ENCODE measurements around the gene GABPB2.
"Not testable (repeated sequence)": the region's sequence is repeated elsewhere in the genome, so short reads cannot be mapped to it uniquely, and the experiment has no call there.

The GABPB2 gene

DNA sequence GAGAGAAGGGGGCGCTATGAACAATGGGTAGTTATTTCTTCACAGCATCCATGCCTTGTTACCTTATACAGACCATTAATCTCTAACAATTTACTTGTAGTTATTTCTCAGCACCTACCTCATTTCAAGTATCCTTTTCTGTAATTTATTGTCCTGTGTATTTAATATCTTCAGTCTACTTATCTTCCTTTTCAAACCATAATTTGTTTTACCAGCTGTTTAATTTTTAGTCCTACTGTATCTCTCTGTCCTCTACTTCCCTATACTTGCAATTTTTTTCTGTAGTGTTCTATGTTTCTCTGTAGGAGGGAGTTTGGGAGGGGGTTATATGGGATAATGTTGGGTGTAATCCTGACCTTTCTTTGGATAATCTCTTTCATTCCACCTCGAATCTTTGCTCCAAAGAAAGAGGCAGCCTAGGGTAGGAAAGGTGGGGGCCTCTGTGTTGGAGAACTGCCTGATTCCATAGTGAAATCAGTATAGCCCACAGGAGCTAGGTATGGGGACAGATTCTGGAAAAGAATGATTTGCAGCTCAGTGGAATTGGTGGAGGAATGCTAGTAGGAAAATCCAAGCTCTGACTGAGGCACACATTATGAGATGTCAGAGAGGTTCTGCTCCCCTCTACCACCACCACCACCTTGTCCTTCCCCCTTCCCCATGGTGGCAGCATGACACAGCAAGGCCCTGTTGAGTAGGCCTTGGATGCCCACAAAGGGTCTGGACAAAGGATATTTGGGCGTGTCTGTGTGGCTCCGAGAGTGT is 9.7 kb upstream of the GABPB2 start:
- DNase-seq, result peak; percentile 79

DNA sequence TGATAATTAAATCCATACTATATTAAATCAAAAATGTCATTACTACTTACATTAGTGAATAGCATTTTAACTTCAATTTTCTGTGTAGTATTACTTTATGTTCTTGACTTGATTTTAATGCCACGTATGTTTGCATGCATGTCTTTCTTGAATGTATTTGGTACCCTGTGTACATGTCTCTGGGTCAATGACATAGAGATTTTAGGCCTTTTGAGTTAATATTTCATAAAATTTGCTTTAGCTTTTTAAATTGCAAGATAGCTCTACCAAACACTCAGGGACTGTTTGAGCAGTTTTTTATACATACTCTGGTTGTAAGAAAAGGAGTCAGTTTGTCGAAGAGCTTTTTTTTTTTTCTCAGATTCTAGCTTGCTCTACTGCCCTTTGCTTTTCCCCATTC is 8.9 kb upstream of the GABPB2 start:
- no peak for DNase-seq

DNA sequence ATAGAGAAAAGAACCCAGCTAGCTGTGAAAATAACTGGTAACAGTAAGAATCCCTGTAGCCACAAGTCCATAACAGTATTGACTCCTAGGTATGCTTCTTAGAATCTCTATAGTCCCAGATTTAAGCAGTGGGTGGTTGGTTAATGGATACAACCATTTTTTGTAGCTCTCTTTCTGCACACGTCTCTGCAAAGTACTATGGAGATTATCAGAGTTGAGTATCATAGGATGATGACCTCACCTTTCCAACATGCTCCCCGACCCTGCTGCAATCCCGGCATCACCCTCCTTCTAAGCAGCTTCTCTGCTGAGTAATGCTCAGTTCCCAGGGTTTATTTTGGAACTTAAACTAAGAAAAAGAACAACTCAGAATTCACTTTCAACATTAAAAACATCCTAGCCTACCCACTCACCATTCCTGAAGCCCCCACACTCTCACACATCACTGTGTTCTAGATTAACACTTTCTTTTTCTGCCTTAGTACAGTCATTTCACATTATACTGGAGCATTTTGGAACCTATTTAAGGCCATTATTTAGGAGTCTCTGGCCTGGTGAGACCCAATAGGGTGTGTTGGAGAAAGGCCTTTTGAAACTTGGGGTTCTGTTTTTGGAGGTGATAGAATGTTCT is 7.7 kb upstream of the GABPB2 start:
- DNase-seq, result no peak

DNA sequence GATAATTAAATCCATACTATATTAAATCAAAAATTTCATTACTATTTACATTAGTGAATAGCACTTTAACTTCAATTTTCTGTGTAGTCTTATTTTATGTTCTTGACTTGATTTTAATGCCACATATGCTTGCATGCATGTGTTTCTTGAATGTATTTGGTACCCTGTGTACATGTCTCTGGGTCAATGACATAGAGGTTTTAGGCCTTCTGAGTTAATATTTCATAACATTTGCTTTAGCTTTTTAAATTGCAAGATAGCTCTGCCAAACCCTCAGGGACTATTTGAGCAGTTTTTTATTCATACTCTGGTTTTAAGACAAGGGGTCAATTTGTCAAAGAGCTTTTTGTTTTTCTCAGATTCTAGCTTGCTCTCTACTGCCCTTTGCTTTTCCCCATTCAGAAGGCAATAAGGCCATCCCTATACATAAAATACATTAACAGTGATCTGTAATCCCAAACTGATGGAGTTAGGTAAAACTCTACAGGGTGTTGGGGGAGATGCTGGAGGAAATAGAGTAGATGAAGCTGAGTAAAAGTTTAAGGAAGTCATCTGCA is 5.4 kb upstream of the GABPB2 start:
- no peak for DNase-seq

DNA sequence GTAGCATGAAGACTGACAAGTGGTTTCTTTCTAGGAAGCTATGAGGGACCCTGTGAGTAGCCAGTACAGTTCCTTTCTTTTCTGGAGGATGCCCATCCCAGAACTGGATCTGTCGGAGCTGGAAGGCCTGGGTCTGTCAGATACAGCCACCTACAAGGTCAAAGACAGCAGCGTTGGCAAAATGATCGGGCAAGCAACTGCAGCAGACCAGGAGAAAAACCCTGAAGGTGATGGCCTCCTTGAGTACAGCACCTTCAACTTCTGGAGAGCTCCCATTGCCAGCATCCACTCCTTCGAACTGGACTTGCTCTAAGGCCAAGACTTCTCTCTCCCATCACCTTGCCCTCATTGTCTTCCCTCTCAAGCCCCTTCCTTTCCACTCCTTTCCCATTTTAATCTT is 3.4 kb upstream of the GABPB2 start:
- DNase-seq, result no peak

DNA sequence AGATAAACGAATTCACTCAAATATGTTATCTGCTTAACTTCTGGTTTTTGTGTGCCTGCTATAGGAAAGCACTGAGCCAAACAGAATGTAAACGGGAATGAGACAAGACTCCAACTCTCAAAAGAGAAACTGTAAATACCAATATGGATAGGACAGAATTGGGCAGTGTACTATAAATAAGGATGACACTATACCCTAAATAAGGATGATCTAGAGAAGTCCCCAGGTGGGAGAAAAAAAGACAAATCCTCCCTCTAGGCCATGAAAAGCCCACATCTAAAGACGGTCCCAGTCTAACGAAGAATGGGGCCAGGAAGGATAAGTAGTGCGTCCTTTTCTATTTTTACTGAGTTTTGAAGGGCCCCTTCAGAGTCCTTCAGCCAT is 1.5 kb upstream of the GABPB2 start:
- no peak for DNase-seq

DNA sequence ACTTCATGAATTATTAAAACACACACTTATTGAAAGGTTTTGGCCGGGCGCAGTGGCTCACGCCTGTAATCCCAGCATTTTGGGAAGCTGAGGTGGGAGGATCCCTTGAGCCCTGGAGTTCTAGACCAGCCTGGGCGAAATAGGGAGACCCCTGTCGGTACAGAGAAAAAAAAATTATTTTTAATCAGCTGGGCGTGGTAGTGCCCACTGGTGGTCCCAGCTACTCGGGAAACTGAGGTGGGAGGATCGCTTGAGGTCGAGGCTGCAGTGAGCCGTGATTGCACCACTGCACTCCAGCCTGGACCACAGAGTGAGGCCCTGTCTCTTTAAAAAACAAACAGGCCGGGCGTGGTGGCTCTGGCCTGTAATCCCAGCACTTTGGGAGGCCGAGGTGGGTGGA is 1.7 kb downstream of the GABPB2 start:
- no peak for DNase-seq

DNA sequence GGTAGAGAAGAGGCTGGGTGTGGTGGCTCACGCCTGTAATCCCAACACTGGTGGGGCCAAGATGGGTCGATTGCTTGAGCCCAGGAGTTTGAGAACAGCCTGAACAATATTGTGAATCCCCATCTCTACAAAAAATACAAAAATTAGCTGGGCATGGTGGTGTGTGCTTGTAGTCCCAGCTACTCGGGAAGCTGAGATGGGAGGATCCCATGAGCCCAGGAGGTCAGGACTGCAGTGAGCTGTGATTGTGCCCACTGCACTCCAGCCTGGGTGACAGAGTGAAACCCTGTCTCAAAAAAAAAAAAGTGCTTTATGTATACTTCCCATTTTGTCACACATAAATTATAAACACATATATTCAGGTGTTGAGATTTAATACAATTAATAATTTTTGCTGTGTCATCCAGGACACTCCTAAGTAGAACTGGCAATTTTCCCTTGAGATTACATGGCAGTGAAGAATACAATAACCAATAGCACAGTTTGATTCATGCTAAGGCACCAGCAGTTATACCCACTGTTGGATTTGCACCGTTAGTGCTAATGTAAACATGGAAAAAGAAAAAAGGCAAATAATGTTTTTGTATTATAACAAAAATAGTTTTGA is 15.5 kb downstream of the GABPB2 start:
- no peak for DNase-seq

DNA sequence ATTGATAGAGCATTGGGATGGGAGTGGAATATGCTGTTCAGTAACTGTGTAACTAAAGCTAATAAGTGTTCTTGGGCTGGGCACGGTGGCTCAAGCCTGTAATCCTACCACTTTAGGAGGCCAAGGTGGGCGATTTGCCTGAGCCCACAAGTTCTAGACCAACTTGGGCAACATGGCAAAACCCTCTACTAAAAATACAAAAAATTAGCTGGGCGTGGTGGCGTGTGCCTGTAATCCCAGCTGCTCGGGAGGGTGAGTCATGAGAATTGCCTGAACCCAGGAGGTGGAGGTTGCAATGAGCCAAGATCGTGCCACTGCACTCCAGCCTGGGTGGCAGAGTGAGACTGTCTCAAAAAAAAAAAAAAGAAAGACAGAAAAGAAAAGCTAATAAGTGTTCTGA is 26.9 kb downstream of the GABPB2 start:
- DNase-seq, result not testable (repeated sequence)

DNA sequence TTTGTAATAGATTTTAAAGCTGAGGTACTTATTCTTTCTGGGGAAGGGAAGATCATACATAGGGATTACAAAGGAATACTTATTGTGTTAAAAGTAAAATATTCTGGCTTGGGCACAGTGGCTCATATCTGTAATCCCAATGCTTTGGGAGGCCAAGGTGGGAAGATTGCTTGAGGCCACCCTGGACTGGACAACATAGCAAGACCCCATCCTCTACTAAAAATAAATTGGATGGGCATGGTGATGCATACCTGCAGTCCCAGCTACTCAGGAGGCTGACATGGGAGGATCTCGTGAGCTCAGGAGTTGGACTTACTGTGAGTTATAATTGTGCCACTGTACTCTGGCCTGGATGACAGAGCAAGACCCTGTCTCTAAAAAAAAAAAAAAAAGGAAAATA is 27.6 kb downstream of the GABPB2 start:
- no peak for DNase-seq

DNA sequence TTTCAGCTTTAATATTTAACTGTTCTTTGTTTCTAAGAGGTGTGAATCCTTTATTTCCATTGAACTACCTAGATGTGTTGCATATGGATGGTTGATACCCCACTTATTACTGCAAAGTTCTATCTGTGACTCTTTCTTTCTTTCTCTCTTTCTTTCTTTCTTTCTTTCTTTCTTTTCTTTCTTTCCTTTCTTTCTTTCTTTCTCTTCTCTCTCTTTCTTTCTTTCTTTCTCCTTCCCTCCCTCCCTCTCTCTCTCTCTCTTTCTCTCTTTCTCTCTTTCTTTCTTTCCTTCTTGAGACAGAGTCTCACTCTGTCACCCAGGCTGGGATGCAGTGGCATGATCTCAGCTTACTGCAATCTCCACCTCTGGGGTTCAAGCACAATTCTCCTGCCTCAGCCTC is 34.1 kb downstream of the GABPB2 start:
- no peak for DNase-seq

DNA sequence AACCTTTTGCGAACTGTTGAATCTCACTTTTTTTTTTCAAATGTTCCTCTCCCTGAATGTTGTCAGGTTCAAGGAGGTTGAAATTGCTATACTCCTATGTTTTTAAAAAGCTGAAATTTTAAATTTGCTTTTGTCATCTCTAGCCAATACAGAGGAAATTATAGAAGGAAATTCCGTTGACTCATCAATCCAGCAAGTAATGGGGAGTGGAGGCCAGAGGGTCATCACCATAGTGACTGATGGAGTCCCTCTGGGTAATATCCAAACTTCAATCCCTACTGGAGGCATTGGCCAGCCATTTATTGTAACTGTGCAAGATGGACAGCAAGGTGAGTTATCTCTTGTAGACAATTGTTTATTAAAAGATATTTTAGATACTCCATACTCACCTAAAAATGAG is 36.3 kb downstream of the GABPB2 start:
- DNase-seq, result no peak

DNA sequence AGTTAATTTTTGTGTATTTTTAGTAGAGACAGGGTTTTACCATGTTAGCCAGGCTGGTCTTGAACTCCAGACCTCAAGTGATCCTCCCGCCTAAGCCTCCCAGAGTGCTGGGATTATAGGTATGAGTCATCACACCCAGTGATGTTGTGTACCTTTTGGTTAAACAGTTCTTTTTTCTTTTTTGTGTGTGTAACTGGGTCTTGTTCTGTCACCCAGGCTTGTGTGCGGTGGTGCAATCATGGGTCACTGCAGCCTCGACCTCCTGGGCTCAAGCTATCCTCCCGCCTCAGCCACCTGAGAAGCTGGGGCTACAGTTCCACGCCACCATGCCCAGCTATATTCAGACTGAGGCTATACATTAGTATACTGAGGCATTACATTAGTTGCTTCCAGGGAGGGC is 37.8 kb downstream of the GABPB2 start:
- DNase-seq, result no peak

DNA sequence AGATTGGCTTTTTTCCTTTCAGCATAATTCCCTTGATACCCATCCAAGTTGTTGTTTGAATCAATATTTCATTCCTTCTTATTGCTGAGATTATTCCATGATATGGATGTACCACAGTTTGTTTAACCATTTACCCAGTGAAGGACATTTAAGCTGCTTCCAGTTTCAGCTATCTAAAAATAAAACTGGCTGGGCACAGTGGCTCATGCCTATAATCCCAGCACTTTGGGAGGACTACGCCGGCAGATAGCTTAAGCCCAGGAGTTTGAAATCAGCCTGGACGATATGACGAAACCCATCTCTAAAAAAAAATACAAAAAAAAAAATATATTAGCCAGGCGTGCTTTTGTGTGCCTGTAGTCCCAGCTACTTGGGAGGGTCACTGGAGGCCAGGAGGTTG is 43.3 kb downstream of the GABPB2 start:
- DNase-seq, result no peak

DNA sequence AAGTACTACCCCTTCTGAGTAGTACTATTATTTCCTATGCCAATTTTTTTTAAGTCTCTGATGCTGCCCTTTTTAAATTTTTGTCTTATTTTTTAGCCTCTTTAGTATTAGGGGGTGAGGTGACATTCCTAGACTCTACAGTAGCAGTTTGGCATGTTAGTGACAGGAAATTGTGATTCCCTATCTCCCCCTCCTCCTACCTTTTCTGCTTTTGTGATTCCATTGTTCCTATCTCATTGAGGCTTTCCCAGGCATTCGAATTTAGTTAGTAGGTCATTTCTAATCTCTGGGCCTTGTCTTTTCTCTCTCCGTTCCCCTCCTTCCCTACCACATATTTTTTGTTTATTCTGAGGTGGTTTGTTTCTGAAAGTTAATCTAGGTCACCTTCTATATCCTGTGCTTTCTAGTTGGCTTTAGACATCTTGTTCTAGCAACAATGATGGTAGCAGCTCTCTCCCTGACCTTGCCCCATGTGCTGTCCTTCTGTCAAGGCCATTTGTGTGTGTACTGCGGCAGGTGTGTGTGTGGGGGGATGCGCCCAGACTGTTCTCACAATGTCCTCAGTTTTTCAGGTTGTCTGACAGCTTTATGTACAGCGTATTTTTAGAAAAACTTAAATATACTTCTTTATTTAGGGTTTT is 54.3 kb downstream of the GABPB2 start:
- DNase-seq, result peak; percentile 25

DNA sequence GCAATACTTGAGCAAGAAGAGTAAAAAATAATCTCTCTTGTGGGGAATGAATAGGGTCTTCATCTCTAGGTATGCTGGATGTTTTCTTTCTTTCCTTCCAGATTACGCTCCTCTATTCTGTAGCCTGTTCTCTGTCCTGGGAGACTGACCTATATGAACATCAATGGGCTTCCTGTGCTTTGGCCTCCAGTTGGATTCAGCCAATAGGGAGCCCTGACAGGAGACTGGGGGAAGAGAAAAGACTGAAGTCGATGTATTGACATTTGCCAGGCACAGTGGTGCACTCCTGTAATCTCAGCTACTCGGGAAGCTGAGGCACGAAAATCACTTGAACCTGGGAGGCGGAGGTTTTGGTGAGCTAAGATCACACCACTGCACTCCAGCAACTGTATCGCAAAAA is 58.2 kb downstream of the GABPB2 start:
- DNase-seq, result no peak

DNA sequence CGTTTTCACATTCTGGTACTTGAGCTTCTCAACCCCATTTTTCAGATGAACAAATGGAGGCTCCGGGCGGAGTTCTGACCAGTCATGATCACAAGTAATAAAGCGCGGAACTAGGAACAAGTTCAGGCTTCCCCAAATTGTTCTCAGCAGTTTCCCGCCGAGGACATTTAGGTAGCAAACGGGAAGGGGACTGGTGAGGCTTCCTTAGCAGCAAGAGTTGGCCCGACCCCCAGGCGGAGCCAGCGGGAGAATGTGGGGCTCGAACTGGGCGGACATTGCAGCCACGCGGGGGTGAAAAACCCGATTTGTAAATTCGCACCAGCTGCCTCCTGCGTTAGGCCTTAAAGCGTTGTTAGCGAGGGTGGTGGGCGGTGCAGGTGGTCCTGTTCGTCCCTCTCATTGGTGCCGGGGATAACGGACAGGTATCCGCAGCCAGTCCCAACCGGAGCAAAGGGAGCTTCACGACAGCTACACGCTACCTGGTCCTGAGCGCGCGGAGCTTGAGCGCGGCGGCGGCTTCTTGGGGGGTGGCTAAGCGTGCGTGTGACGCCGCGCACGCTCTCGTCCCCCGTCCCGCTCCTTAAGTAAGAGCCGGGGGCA is 60.5 kb downstream of the GABPB2 start:
- no peak for DNase-seq

DNA sequence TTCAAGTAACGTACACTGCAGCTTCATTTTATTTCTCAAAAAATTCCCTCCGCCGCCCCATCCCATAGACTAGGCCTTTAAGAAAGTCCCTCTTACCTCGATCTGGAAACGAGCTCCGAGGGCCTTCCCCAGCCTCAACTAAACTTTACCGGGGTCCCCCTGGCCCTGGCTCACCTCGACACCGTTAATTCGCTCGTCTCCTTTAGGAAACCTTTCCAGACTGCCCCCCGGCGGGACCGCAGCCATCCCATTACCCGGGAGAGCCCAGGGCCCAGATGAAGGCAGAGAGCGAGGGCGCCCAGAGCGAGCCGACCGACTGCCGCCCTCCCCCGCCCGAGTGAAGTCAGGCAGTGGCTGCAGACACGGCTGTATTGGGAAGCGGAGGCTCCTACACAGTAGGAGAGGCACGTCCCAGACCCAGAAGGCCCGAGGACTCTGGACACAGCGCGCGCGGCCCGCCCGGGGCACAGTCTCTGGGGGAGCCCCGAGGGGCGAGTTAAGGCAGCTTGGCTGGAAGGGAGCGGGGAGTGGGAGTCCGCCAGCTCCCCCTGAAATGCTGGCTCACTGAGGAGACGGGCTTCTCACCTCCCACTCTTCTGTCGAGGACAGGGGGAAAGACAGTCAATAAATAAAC is 61.3 kb downstream of the GABPB2 start:
- DNase-seq, result no peak

DNA sequence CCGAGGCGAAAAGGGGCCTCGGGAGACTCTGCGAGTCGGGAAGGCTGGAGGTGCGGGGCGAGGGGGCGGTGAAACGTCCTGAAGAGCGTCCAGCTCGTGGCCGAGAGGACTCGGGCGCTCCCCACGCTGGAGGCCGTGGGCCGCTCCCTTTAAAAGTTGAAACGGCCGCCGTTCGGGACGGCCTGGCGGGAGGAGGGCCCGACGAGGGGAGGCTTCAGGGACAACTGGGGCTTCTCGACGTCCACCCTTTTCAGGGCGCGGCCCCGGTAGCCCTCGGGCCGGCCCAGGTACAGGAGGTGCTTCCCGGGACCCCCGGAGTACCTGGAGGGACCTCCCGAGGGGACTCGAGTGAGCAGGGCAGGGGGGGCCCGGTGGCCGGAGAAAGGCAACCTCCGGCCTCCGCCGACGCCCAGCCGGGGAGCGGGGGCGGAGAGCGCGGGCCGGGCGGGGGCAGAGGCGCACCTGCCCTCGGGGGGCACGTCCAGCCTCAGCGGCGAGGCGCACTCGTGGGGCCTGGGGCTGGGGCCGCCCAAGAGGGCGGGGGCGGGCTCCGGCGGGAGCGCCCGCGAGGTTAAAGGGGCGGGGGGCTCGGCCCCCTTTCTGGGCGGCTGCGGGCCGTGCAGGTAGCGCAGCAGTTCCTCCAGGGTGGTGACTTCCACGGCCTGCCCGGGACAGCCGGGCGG is 61.9 kb downstream of the GABPB2 start:
- DNase-seq, result no peak

DNA sequence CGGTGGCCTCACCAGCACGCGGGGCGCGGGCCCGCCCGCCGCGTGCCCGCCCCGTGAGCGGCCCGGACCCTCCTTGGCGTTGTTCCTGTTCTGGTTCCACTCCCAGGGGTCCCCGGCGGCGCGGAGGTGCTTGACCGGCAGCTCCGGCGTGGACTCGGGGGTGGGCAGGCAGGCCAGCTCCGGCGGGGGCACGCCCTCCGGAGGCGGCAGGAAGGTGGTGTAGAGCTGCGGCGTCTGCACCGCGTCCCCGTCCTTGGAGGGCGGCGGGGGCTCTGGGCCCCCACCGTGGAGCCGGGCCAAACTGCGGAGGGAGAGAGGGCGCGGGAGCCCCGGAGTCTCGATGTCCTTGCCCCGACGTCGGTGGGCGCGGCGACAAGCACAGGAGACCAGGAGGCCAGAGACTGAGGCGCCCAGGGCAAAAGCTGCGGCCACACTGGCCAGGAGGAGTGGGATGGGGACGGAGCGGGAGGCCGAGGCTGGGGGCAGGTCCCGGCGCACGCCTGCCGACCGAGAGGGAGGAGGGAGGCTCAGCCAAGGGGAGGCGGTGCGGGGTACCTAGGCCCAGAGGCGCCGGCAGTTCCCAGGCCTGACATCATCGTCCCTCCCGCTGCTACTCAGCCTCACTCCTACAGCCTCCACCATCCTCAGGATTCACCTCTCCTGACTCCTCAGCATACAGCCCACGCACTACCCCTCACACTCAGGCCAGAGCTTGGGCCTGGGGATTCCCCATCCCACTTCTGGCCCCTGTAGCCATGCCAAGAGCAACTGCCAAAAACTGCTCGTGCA is 62.7 kb downstream of the GABPB2 start:
- no peak for DNase-seq

DNA sequence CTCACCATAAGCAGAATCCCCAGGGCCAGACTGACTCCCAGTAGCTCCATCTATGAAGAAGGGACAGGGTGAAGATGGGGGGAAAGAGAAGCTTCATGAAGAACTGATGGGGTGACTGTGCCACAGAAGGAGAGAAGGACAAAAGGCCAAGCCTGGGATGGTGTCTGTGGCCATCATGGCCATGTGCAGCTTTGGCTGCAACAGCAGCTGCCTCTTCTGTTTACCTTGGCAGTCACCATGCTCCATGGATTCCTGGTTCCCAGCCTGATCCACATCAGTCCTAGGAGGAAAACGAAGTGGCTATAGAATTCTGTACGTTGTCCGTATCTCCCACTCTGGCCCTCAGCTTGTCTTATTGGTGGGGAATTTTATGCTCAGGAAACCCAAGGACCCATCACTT is 63.8 kb downstream of the GABPB2 start:
- DNase-seq, result peak; percentile 41
